IMR-90 (cell line): ENCODE data around the gene KRT76.

ENCODE experiments used
- CTCF ChIP-seq: conservative IDR thresholded peaks from 2 replicates; pipeline ENCODE4 v1.5.1; 2012; ENCODE audit warnings: mild to moderate bottlenecking, low read depth, low read length, improper control_type of control experiment
- FOS ChIP-seq: fragments of 150-350 bp; IDR thresholded peaks from 2 replicates; pipeline ENCODE4 v1.6.1; 2016; ENCODE audit warnings: low read depth, low read length
- MAZ ChIP-seq: IDR thresholded peaks from 2 replicates; pipeline ENCODE4 v1.6.1; 2012; ENCODE audit warnings: low read depth, mild to moderate bottlenecking, low read length, improper control_type of control experiment, moderate library complexity, borderline replicate concordance
- MXI1 ChIP-seq: IDR thresholded peaks from 2 replicates; pipeline ENCODE4 v1.6.1; 2012; ENCODE audit warnings: low read depth, mild to moderate bottlenecking, low read length, moderate library complexity, borderline replicate concordance
- POLR2A ChIP-seq: IDR thresholded peaks from 2 replicates; pipeline ENCODE4 v1.6.1; 2012; ENCODE audit warnings: mild to moderate bottlenecking, low read depth, low read length
- RAD21 ChIP-seq: IDR thresholded peaks from 2 replicates; pipeline ENCODE4 v1.6.1; 2012; ENCODE audit warnings: low read length, improper control_type of control experiment
- RCOR1 ChIP-seq: IDR thresholded peaks from 2 replicates; pipeline ENCODE4 v1.6.1; 2012; ENCODE audit warnings: mild to moderate bottlenecking, low read length, improper control_type of control experiment; ENCODE audit not compliant: insufficient replicate concordance

GRCh38 chr12:52726451-52726850, 50.7 kb downstream of the KRT76 start:
- TF ChIP-seq CTCF, result no peak
- TF ChIP-seq POLR2A, result no peak
- no peak for TF ChIP-seq MXI1
- no peak for TF ChIP-seq MAZ
- TF ChIP-seq RCOR1, result no peak
- no peak for TF ChIP-seq FOS
- TF ChIP-seq RAD21, result no peak
